ENCODE data around the gene CFAP65. TPM values are rescaled to one million over a fixed set of nuclear protein-coding genes. Genes with fewer than 3 reads are reported as not detected.

Gene CFAP65
- not detected for polyA plus RNA-seq

GRCh38 chr2:219041252-219041651 is at the start of gene CFAP65:
Gene CFAP65 (minus strand): TSS chr2:219041516. CDS start chr2:219039048, 2,468 bp downstream.
- Mint-ChIP-seq H3K9me3 (peaks cover 0 to 3% (median 0%) of the 10 kb centered on the region in 3 donors), H3K4me1 (peaks cover 4 to 8% (median 6%) of the 10 kb centered on the region in 3 donors), H3K36me3 (peaks cover 2% of the 10 kb centered on the region), H3K27ac (peak within 1 kb of the TSS in 1 of 3 donors; percentile 55), H3K4me3 (peak within 1 kb of the TSS; percentile 60 to 74 (median 66)), H3K27me3 (peaks cover 31% of the 10 kb centered on the region)

- H3K27ac Mint-ChIP-seq, result no peak overlapping the region
Observed at GRCh38 chr2:219090436-219091299, 49.4 kb upstream of the CFAP65 start.

GRCh38 chr2:219089330-219089729 is 48.0 kb upstream of the CFAP65 start:
- Mint-ChIP-seq H3K27ac (no peak overlapping the region), H3K36me3 (peaks cover 10% of the 10 kb centered on the region), H3K9me3 (peaks cover 0 to 2% (median 0%) of the 10 kb centered on the region in 3 donors)

More at GRCh38 chr2:219090436-219091299, 49.4 kb upstream of the CFAP65 start:
- no peak overlapping the region for H3K4me3 Mint-ChIP-seq
- H3K27me3 Mint-ChIP-seq, result no peaks in the 10 kb centered on the region
- H3K36me3 Mint-ChIP-seq, result peaks cover 10% of the 10 kb centered on the region
- no peaks in the 10 kb centered on the region for H3K9me3 Mint-ChIP-seq
- peaks cover 0 to 2% (median 0%) of the 10 kb centered on the region in 3 donors for H3K4me1 Mint-ChIP-seq

GRCh38 chr2:219087848-219088247 is 46.5 kb upstream of the CFAP65 start:
- no peaks in the 10 kb centered on the region for H3K27me3 Mint-ChIP-seq
- H3K27ac Mint-ChIP-seq, result no peak overlapping the region
- H3K4me1 Mint-ChIP-seq, result peaks cover 2 to 7% (median 3%) of the 10 kb centered on the region in 3 donors
- peaks cover 11% of the 10 kb centered on the region for H3K36me3 Mint-ChIP-seq
- no peak overlapping the region for H3K4me3 Mint-ChIP-seq
- H3K9me3 Mint-ChIP-seq, result peaks cover 0 to 2% (median 0%) of the 10 kb centered on the region in 3 donors

More at GRCh38 chr2:219089330-219089729, 48.0 kb upstream of the CFAP65 start:
- H3K4me3 Mint-ChIP-seq, result no peak overlapping the region
- peaks cover 2 to 3% (median 3%) of the 10 kb centered on the region in 3 donors for H3K4me1 Mint-ChIP-seq
- H3K27me3 Mint-ChIP-seq, result no peaks in the 10 kb centered on the region

- Mint-ChIP-seq H3K36me3 (peaks cover 11% of the 10 kb centered on the region), H3K4me1 (peaks cover 3 to 12% (median 3%) of the 10 kb centered on the region in 3 donors), H3K27me3 (no peaks in the 10 kb centered on the region), H3K9me3 (peaks cover 0 to 2% (median 0%) of the 10 kb centered on the region in 3 donors), H3K4me3 (peak overlapping the region in 1 of 4 donors; percentile 47), H3K27ac (no peak overlapping the region)
Observed at GRCh38 chr2:219087361-219087760, 46.0 kb upstream of the CFAP65 start.

GRCh38 chr2:219086196-219086595 is 44.9 kb upstream of the CFAP65 start:
- peaks cover 3 to 23% (median 12%) of the 10 kb centered on the region in 3 donors for H3K4me1 Mint-ChIP-seq
- H3K27ac Mint-ChIP-seq, result no peak overlapping the region
- H3K9me3 Mint-ChIP-seq, result peaks cover 0 to 2% (median 0%) of the 10 kb centered on the region in 3 donors
- no peaks in the 10 kb centered on the region for H3K27me3 Mint-ChIP-seq
- peaks cover 11% of the 10 kb centered on the region for H3K36me3 Mint-ChIP-seq
- no peak overlapping the region for H3K4me3 Mint-ChIP-seq

- Mint-ChIP-seq H3K27me3 (no peaks in the 10 kb centered on the region), H3K4me1 (peaks cover 3 to 23% (median 12%) of the 10 kb centered on the region in 3 donors), H3K36me3 (peaks cover 4% of the 10 kb centered on the region), H3K9me3 (peaks cover 0 to 2% (median 0%) of the 10 kb centered on the region in 3 donors), H3K4me3 (no peak overlapping the region), H3K27ac (no peak overlapping the region)
Observed at GRCh38 chr2:219084791-219085190, 43.5 kb upstream of the CFAP65 start.

- H3K4me3 Mint-ChIP-seq, result no peak overlapping the region
- H3K9me3 Mint-ChIP-seq, result peaks cover 0 to 2% (median 0%) of the 10 kb centered on the region in 3 donors
- H3K27ac Mint-ChIP-seq, result no peak overlapping the region
- peaks cover 1% of the 10 kb centered on the region for H3K36me3 Mint-ChIP-seq
- no peaks in the 10 kb centered on the region for H3K27me3 Mint-ChIP-seq
- H3K4me1 Mint-ChIP-seq, result peaks cover 3 to 23% (median 12%) of the 10 kb centered on the region in 3 donors
Observed at GRCh38 chr2:219082332-219082958, 41.1 kb upstream of the CFAP65 start.

- Mint-ChIP-seq H3K27ac (no peak overlapping the region), H3K4me3 (no peak overlapping the region), H3K27me3 (no peaks in the 10 kb centered on the region), H3K36me3 (peaks cover 1% of the 10 kb centered on the region), H3K9me3 (peaks cover 0 to 2% (median 0%) of the 10 kb centered on the region in 3 donors), H3K4me1 (peaks cover 3 to 23% (median 11%) of the 10 kb centered on the region in 3 donors)
Observed at GRCh38 chr2:219081701-219082331, 40.5 kb upstream of the CFAP65 start.

GRCh38 chr2:219081096-219081495 is 39.8 kb upstream of the CFAP65 start:
- no peaks in the 10 kb centered on the region for H3K27me3 Mint-ChIP-seq

GRCh38 chr2:219079417-219079816 is 38.1 kb upstream of the CFAP65 start:
- no peaks in the 10 kb centered on the region for H3K9me3 Mint-ChIP-seq

More at GRCh38 chr2:219081096-219081495, 39.8 kb upstream of the CFAP65 start:
- Mint-ChIP-seq H3K27ac (peak overlapping the region in 1 of 3 donors; percentile 3), H3K36me3 (peaks cover 2% of the 10 kb centered on the region), H3K4me3 (peak overlapping the region in 1 of 4 donors; percentile 24), H3K4me1 (peaks cover 3 to 23% (median 11%) of the 10 kb centered on the region in 3 donors), H3K9me3 (peaks cover 0 to 2% (median 0%) of the 10 kb centered on the region in 3 donors)

GRCh38 chr2:219078951-219079350 is 37.6 kb upstream of the CFAP65 start:
- H3K27me3 Mint-ChIP-seq, result no peaks in the 10 kb centered on the region
- H3K4me3 Mint-ChIP-seq, result no peak overlapping the region

More at GRCh38 chr2:219079417-219079816, 38.1 kb upstream of the CFAP65 start:
- Mint-ChIP-seq H3K27me3 (no peaks in the 10 kb centered on the region), H3K4me1 (peaks cover 0 to 20% (median 11%) of the 10 kb centered on the region in 3 donors), H3K4me3 (no peak overlapping the region), H3K27ac (no peak overlapping the region), H3K36me3 (peaks cover 5% of the 10 kb centered on the region)

GRCh38 chr2:219078126-219078525 is 36.8 kb upstream of the CFAP65 start:
- H3K9me3 Mint-ChIP-seq, result no peaks in the 10 kb centered on the region
- H3K27ac Mint-ChIP-seq, result no peak overlapping the region
- peaks cover 0 to 19% (median 11%) of the 10 kb centered on the region in 3 donors for H3K4me1 Mint-ChIP-seq
- H3K4me3 Mint-ChIP-seq, result no peak overlapping the region
- H3K36me3 Mint-ChIP-seq, result peaks cover 7% of the 10 kb centered on the region
- H3K27me3 Mint-ChIP-seq, result no peaks in the 10 kb centered on the region

More at GRCh38 chr2:219078951-219079350, 37.6 kb upstream of the CFAP65 start:
- Mint-ChIP-seq H3K36me3 (peaks cover 8% of the 10 kb centered on the region), H3K4me1 (peaks cover 0 to 20% (median 11%) of the 10 kb centered on the region in 3 donors), H3K27ac (no peak overlapping the region), H3K9me3 (no peaks in the 10 kb centered on the region)

GRCh38 chr2:219076253-219076652 is 34.9 kb upstream of the CFAP65 start:
- H3K36me3 Mint-ChIP-seq, result peaks cover 12% of the 10 kb centered on the region
- no peaks in the 10 kb centered on the region for H3K4me1 Mint-ChIP-seq
- H3K27me3 Mint-ChIP-seq, result no peaks in the 10 kb centered on the region
- no peak overlapping the region for H3K4me3 Mint-ChIP-seq
- H3K27ac Mint-ChIP-seq, result no peak overlapping the region
- no peaks in the 10 kb centered on the region for H3K9me3 Mint-ChIP-seq

Data from IgD-negative memory B cell (primary cell).